MCF 10A (cell line): ENCODE results near the gene PPP1R1C. TPM values are rescaled to one million over a fixed set of nuclear protein-coding genes. Genes with fewer than 3 reads are reported as not detected.

Experiments used
- BruUV-seq: library from RNA; stranded (reverse); fragments of 400-500 nt; replicated peaks from 2 replicates; lab custom pipeline; 2021; lab: Mats Ljungman, UMichigan
- CTCF ChIA-PET: fragments of 300-600 bp; sonication (Branson Sonifier 250); formaldehyde crosslinking; extraction: SDS; loops from one replicate; lab custom pipeline; 2021; ENCODE audit warnings: antibody characterized with exemption, inconsistent platforms; lab: Yijun Ruan, JAX
- POLR2A ChIA-PET: fragments of 300-600, 350-650 bp; sonication (Branson Sonifier 250); formaldehyde crosslinking; extraction: SDS; loops from one replicate; lab custom pipeline; 2020; ENCODE audit warnings: antibody characterized with exemption, inconsistent platforms; lab: Yijun Ruan, JAX
- DNase-seq: peaks from one replicate; pipeline ENCODE4 v3.0.0-alpha.2; 2018; ENCODE audit not compliant: unreplicated experiment
- H3K27ac Mint-ChIP-seq: one replicate; pipeline ENCODE4 v1.8.0; 2022; ENCODE audit warnings: mild to moderate bottlenecking, low read depth, mixed read lengths; ENCODE audit not compliant: unreplicated experiment
- H3K27me3 Mint-ChIP-seq: one replicate; pipeline ENCODE4 v1.8.0; 2022; ENCODE audit warnings: mixed read lengths; ENCODE audit not compliant: insufficient read depth, unreplicated experiment
- H3K36me3 Mint-ChIP-seq: one replicate; pipeline ENCODE4 v1.8.0; 2022; ENCODE audit warnings: mild to moderate bottlenecking, moderate library complexity, mixed read lengths; ENCODE audit not compliant: insufficient read depth, unreplicated experiment
- H3K4me1 Mint-ChIP-seq: one replicate; pipeline ENCODE4 v1.8.0; 2022; ENCODE audit warnings: mixed read lengths; ENCODE audit not compliant: insufficient read depth, unreplicated experiment
- H3K4me3 Mint-ChIP-seq: one replicate; pipeline ENCODE4 v1.8.0; 2022; ENCODE audit warnings: mild to moderate bottlenecking, moderate library complexity, mixed read lengths; ENCODE audit not compliant: unreplicated experiment
- H3K9me3 Mint-ChIP-seq: one replicate; pipeline ENCODE4 v1.8.0; 2022; ENCODE audit warnings: mixed read lengths; ENCODE audit not compliant: unreplicated experiment
- intact Hi-C: fragments of 100-400 bp; cut with micrococcal nuclease; formaldehyde crosslinking; loops from 2 replicates; pipeline ENCODE4 v1.14.1; 2022
- total RNA-seq: library from RNA; stranded (reverse); gene quantifications from 2 replicates; pipeline ENCODE4 v1.2.3, GENCODE V29; 2022
- TF ChIP-seq, protein P1 (sequence below): fragments of 200-600 bp; IDR thresholded peaks from one replicate; pipeline ENCODE4 v1.8.0; 2022; ENCODE audit warnings: antibody characterized with exemption, mild to moderate bottlenecking; ENCODE audit not compliant: unreplicated experiment

Gene PPP1R1C
- total RNA-seq, 1 experiment from 2014 or later, result not detected

DNA sequence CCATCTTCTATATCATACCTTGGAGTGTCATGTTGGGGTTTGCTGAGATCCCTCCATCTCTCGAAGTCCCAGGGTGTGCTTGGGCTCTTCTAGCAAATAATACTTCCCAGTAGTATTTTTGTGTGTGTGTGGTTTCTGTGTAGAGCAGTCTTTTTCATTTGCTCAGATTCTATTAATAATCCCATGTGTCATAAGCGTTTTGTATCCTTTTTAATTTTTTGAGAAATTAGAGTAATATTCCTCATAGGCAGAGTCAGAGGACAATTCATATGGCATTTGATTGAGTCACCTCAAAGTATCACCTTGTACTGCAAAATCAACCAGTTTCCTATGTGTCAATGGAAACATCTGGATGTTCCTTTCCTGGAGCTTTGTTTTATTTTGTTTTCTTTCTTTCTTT, 37.4 kb upstream of the PPP1R1C start:
- no peak for DNase-seq
- TF ChIP-seq, protein P1, sequence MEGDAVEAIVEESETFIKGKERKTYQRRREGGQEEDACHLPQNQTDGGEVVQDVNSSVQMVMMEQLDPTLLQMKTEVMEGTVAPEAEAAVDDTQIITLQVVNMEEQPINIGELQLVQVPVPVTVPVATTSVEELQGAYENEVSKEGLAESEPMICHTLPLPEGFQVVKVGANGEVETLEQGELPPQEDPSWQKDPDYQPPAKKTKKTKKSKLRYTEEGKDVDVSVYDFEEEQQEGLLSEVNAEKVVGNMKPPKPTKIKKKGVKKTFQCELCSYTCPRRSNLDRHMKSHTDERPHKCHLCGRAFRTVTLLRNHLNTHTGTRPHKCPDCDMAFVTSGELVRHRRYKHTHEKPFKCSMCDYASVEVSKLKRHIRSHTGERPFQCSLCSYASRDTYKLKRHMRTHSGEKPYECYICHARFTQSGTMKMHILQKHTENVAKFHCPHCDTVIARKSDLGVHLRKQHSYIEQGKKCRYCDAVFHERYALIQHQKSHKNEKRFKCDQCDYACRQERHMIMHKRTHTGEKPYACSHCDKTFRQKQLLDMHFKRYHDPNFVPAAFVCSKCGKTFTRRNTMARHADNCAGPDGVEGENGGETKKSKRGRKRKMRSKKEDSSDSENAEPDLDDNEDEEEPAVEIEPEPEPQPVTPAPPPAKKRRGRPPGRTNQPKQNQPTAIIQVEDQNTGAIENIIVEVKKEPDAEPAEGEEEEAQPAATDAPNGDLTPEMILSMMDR, result no peak
- H3K27me3 Mint-ChIP-seq, result no peaks in the 10 kb centered on the region
- peak overlapping the region; percentile 62 for H3K27ac Mint-ChIP-seq
- H3K9me3 Mint-ChIP-seq, result peaks cover 7% of the 10 kb centered on the region
- H3K4me3 Mint-ChIP-seq, result no peak overlapping the region
- no TSS peak for BruUV-seq
- POLR2A ChIA-PET, result interaction anchor here (0.6 to 1.2 kb wide), 3 partner anchors 11 to 651 kb away, joined by 3 to 5 read pairs (median 3); no protein-coding TSS in a partner anchor
- intact Hi-C loops, result no loop called here
- CTCF ChIA-PET, result interaction anchor here (0.7 kb wide), 1 partner anchor 92 kb away, joined by 4 read pairs; no protein-coding TSS in a partner anchor
- H3K4me1 Mint-ChIP-seq, result peaks cover 17% of the 10 kb centered on the region
- no peaks in the 10 kb centered on the region for H3K36me3 Mint-ChIP-seq

DNA sequence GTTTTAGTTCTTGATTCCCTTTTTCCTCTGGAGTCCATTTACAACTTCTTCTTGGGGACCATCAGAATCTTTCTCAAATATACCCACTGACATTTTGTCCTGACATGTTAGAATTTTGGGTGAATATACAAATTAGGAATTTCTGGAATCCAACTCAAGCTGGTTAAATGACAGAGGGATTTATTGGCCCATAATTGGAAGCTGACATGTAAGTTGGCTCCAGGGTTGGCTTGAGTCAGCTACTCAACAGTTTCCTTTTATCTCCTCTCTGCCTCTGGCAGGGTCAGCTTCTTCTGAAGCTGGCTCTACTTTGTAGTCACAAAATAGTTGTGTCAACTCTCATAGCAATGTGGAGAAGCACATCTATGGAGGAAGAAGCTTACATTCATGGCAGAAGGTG, 36.6 kb upstream of the PPP1R1C start:
- no peak for DNase-seq
- no peaks in the 10 kb centered on the region for H3K36me3 Mint-ChIP-seq
- intact Hi-C loops, result no loop called here
- ChIA-PET POLR2A (interaction anchor here (0.6 to 1.2 kb wide), 2 partner anchors 23 to 373 kb away, joined by 3 to 5 read pairs; no protein-coding TSS in a partner anchor), CTCF (interaction anchor here (0.7 to 0.8 kb wide), 2 partner anchors 22 to 93 kb away, joined by 4 to 5 read pairs; no protein-coding TSS in a partner anchor)
- H3K27me3 Mint-ChIP-seq, result no peaks in the 10 kb centered on the region
- no TSS peak for BruUV-seq
- peaks cover 7% of the 10 kb centered on the region for H3K9me3 Mint-ChIP-seq
- H3K27ac Mint-ChIP-seq, result peak overlapping the region; percentile 62
- no peak overlapping the region for H3K4me3 Mint-ChIP-seq
- H3K4me1 Mint-ChIP-seq, result peaks cover 17% of the 10 kb centered on the region
- TF ChIP-seq, protein P1, result no peak

DNA sequence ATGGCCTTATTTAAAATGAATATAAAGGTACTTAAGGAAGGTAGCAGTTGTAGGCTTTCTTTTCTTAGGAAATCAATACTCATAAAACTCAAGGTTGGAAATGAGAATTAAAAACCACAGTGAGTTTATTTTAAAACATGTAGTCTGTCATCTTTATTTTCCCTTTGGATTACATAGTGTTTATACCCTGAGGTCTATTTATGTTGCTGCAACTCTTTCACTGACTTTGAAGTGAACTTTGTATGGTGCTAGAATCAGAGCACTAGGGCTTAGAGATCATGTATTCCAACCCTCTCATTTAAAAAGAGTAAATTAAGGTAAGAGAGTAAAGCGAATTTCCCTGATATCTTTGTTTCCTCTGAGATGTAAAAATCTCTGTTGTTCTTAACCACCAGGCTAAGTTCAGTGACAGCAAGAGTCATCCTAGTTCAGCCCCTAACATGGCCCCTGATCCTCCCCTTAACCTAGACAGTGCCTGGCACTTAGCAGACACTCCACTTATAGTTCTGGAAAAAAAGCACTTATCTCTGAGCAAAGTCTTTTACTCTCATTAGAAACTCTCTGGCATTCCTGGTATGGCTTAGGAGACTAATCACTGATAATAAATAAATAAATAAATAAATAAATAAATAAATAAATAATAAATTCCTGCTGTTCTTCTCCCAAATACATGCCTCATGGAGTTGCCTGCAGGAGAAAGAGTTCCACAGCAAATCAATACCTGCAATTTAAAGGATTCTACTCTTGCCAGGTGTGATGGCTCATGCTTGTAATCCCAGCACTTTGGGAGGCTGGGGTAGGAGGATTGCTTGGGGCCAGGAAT, 33.0 kb upstream of the PPP1R1C start:
- TF ChIP-seq, protein P1, result no peak
- ChIA-PET POLR2A (no interaction called here), CTCF (no interaction called here)
- H3K27me3 Mint-ChIP-seq, result no peaks in the 10 kb centered on the region
- H3K4me1 Mint-ChIP-seq, result peaks cover 17% of the 10 kb centered on the region
- no peak for DNase-seq
- no peak overlapping the region for H3K4me3 Mint-ChIP-seq
- no peak overlapping the region for H3K27ac Mint-ChIP-seq
- no TSS peak for BruUV-seq
- H3K36me3 Mint-ChIP-seq, result no peaks in the 10 kb centered on the region
- intact Hi-C loops, result no loop called here
- peaks cover 7% of the 10 kb centered on the region for H3K9me3 Mint-ChIP-seq

DNA sequence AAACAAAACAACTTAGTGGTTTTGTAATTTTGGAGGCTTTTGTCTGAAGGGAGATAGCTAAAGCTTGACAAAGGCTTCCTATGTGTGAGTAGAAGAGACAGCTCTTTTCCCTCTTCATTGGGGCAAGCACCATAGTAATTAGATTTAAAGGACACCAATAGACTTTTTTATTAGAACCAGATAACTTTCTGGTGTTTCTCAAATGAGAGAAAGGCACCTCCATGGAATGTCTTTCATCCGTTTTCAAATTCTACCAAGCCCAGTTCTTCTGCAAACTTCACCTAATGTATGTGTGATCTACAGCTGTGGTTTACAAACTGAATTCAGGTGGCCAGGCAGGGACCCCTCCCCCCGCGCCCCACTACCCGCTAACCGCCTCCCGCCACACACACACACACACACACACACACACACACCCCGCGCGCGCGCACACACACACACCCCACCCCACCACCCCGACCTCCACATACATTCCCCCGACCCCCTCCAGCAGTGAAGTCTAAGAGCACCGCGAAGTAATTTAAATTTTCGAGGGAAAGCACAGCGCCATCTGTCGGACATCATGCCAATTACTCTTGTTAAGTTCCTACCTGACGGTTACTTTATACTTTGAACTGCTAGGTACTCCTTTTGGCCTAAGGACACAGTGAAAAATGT, 31.6 kb upstream of the PPP1R1C start:
- TF ChIP-seq, protein P1, result peak; percentile 28
- H3K9me3 Mint-ChIP-seq, result no peaks in the 10 kb centered on the region
- no peak for DNase-seq
- H3K27ac Mint-ChIP-seq, result peak overlapping the region; percentile 37
- peaks cover 5% of the 10 kb centered on the region for H3K4me1 Mint-ChIP-seq
- no peak overlapping the region for H3K4me3 Mint-ChIP-seq
- intact Hi-C loops, result no loop called here
- CTCF ChIA-PET, result interaction anchor here (0.6 to 1.1 kb wide), 4 partner anchors 11 to 238 kb away, joined by 3 to 6 read pairs (median 4); no protein-coding TSS in a partner anchor
- POLR2A ChIA-PET, result interaction anchor here (0.6 kb wide), 1 partner anchor 161 kb away, joined by 3 read pairs; no protein-coding TSS in a partner anchor
- no peaks in the 10 kb centered on the region for H3K36me3 Mint-ChIP-seq
- BruUV-seq, result no TSS peak
- H3K27me3 Mint-ChIP-seq, result no peaks in the 10 kb centered on the region
